Right lobe of liver (tissue), 4 donors: ENCODE measurements around the gene SLC39A10.

Experiments used
- POLR2A ChIP-seq: fragments of 450-650 bp; IDR thresholded peaks from one replicate; pipeline ENCODE4 v1.6.1; 2017; ENCODE audit warnings: antibody characterized with exemption, mild to moderate bottlenecking
- TF ChIP-seq, protein P1 (sequence below), 4 donors: fragments of 200-600 bp in 3 of 4; fragments of 450-650 bp in 1 of 4; IDR thresholded peaks; one replicate each; pipeline versions ENCODE4 v1.5.1 to v1.8.0; 2016 to 2022; ENCODE audit warnings: antibody characterized with exemption in 4 of 4, mild to moderate bottlenecking in 2 of 4
- donor health status: DM: no; HTN: no; CAD: no.
- donor health status: DM: no; HTN: no; CAD: no.
- donor health status: DM: no; HTN: yes; CAD: no.

DNA sequence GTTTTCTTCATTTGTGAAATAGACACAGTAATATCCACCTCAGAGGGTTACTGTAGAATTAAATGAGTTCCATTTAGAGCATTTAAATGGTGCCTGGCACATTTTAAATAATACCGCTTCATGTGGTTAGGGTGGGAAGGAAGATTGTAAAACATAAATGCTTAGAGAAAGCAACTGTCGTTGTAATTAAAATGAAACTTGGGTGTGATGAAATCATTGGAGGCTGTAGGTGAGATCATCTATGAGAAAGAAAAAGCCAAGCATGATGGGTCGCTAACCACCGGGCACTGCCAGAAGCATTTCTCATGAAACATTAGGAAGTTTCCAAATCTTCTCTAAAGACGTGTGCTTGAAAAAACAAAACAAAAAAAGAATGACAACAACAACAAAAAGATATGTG is 8.2 kb upstream of the SLC39A10 start:
- TF ChIP-seq POLR2A = no peak
- TF ChIP-seq, protein P1, sequence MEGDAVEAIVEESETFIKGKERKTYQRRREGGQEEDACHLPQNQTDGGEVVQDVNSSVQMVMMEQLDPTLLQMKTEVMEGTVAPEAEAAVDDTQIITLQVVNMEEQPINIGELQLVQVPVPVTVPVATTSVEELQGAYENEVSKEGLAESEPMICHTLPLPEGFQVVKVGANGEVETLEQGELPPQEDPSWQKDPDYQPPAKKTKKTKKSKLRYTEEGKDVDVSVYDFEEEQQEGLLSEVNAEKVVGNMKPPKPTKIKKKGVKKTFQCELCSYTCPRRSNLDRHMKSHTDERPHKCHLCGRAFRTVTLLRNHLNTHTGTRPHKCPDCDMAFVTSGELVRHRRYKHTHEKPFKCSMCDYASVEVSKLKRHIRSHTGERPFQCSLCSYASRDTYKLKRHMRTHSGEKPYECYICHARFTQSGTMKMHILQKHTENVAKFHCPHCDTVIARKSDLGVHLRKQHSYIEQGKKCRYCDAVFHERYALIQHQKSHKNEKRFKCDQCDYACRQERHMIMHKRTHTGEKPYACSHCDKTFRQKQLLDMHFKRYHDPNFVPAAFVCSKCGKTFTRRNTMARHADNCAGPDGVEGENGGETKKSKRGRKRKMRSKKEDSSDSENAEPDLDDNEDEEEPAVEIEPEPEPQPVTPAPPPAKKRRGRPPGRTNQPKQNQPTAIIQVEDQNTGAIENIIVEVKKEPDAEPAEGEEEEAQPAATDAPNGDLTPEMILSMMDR (IDR thresholded peaks at IDR 0.05) = no peak
